Hepatic stellate cell (primary cell): Measurements from ENCODE around the gene PGS1.
A peak's percentile ranks its signal among the peaks of the same experiment; 100 is the strongest.
"Not testable (repeated sequence)": the region's sequence is repeated elsewhere in the genome, so short reads cannot be mapped to it uniquely, and the experiment has no call there.

Source experiments
- DNase-seq: peaks from one replicate; pipeline ENCODE4 v3.0.0; 2011; ENCODE audit warnings: low spot score

Gene PGS1, protein sequence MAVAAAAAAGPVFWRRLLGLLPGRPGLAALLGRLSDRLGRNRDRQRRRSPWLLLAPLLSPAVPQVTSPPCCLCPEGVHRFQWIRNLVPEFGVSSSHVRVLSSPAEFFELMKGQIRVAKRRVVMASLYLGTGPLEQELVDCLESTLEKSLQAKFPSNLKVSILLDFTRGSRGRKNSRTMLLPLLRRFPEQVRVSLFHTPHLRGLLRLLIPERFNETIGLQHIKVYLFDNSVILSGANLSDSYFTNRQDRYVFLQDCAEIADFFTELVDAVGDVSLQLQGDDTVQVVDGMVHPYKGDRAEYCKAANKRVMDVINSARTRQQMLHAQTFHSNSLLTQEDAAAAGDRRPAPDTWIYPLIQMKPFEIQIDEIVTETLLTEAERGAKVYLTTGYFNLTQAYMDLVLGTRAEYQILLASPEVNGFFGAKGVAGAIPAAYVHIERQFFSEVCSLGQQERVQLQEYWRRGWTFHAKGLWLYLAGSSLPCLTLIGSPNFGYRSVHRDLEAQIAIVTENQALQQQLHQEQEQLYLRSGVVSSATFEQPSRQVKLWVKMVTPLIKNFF

DNA sequence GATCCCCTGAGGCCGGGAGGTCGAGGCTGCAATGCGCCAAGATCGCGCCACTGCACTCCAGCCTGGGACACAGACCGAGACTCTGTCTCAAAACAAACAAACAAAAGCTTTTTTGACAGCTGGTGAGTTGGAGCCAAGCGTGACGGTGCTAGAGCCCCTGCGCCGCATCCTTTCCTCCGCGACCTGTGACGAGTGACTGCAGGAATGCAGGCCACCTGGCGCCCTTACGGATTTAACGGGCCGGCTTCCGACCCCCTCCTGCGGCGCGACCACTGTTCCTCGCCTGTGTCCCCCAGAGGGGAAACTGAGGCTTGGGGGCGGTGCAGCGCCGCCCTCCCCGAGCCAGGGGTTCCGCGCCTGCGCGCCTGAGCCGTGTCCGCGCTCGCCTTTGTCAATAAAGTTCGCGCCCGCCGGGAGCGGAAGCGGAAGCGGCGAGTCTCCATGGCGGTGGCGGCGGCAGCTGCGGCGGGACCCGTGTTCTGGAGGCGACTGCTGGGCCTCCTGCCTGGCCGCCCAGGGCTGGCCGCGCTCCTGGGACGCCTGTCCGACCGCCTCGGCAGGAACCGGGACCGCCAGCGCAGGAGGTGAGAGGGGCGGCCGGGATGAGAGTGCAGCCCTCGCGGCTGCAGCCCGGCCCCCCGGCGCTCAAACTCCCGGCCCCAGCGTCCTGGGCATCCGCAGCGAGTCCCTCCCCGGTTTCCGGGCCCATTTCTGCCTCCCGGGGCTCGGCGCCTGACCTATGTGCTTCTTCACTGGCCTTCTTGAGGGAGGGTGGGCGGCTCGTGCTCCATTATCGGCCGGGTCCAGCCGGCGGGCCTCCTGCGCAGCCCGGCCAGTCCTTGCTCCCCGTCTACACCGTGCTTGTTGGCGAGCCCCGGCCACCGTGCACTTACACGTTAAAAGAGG, at the start of gene PGS1:
TSS of gene PGS1 (plus strand) at position 425 of the 906 bp plus-strand sequence. CDS start at position 442, 17 bp downstream.
- DNase-seq = peak; percentile 80

DNA sequence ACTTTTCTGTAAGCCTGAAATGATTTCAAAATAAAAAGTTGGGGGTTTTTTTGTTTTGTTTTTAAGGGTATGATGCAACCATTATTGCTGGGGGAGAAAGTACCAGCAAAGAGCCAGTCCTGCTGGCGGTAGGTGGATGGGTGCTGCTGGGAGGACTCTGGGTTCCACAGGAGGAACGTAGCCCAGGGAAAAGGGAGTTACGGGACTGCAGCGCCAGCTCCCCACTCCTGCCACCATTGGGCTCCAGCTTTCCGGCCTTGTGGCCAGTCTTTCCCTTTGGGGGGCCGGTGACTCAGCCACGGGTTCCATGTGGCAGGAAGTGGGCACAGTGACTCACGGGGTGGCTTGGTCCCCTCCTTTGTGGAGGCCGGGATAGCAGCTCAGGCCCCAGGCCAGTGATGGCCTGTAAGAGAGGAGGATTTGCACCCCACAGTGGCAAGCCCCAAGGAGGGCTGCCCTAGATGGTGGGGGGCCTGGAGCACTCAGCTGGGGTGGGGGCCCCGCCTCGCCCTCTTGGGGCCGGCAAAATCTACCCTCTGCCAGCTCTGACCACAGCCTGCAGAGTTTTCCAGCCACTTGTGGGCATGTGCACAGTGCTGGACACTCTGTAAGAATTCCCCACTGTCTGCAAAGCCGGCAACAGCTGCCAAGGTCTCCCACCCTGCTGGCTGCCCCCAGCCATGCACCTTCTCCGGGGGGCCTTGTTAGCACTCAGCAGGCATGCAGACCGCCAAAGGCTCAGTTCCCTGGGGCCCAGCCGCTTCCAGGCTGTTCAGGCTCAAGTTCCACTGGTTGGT, 49.0 kb upstream of the PGS1 start:
- peak; percentile 70 for DNase-seq

DNA sequence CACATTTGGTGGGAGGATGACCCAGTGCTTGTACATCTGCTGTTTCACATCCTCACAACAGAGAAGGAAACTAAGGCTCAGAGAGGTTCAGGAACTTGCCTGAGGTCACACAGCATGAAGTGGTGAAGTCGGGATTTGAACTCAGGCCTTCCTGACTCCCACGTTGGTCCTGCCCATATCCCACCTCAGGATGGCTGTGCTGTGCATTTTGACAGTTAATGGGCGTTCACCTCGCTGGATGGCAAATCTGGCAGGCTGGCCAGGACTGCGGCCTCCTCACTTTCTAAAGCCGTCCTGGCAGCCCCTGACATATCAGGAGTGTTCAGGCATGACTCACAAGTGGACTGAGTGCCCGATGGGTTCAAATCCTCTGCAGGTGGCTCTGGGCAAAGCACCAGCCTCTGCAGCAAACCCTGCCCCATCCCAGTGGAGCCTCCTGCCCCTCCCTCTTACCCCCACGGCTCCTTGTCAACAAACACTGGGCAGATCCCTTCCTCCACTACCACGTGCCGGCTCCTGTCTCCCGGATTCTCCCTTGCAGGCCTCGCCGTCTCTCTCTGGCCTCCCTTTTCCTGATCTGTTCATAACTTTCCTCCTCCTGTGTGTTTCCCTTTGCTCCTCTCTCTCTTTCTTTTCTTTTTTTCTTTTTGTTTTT, 47.8 kb upstream of the PGS1 start:
- DNase-seq = no peak

DNA sequence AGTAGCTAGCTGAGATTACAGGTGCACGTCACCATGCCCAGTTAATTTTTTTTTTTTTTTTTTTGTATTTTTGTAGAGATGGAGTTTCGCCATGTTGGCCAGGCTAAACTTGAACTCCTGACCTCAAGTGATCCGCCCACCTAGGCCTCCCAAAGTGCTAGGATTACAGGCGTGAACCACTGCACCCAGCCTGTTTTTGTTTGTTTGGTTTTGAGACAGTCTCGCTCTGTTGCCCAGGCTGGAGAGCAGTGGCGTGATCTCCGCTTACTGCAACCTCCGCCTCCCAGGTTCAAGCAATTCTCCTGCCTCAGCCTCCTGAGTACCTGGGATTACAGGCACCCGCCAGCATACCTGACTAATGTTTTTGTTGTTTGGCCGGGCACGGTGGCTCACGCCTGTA, 47.1 kb upstream of the PGS1 start:
- not testable (repeated sequence) for DNase-seq

DNA sequence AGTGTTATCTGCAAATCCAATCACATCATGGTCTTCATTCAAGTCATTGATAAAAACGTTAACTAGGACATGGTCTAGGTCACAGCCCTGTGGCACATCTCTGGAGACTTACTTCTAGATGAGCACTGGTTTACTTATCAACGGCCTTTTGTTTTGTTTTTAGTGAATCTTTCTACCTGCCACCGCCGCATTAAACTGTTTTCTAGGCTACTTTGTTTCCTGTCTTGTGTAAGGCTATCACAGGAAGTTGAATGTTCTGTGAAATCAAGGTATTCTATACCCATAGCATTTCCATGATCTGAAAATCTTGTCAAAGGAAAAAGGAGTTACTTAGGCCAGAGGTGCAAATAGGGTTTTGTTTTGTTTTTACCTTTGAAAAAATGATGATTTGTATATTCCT, 45.5 kb upstream of the PGS1 start:
- DNase-seq = no peak

DNA sequence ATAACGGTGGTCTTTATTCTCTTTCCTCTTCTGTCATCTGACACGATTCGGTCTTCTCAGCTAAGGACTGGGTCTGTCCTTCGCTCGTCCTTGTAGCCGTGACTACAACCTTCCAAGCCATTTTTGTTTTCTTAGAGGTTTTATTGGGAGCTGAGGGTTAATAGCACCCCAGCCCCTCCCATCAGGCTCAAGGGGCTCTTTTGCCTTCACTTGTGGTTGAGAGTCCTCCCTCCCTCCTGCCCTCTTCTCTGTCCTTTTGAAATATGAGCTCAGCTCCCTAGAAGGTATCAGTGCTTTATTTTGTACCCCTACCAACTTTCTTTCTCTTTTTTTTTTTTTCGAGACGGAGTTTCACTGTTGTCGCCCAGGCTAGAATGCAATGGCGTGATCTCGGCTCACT, 43.2 kb upstream of the PGS1 start:
- DNase-seq = no peak

DNA sequence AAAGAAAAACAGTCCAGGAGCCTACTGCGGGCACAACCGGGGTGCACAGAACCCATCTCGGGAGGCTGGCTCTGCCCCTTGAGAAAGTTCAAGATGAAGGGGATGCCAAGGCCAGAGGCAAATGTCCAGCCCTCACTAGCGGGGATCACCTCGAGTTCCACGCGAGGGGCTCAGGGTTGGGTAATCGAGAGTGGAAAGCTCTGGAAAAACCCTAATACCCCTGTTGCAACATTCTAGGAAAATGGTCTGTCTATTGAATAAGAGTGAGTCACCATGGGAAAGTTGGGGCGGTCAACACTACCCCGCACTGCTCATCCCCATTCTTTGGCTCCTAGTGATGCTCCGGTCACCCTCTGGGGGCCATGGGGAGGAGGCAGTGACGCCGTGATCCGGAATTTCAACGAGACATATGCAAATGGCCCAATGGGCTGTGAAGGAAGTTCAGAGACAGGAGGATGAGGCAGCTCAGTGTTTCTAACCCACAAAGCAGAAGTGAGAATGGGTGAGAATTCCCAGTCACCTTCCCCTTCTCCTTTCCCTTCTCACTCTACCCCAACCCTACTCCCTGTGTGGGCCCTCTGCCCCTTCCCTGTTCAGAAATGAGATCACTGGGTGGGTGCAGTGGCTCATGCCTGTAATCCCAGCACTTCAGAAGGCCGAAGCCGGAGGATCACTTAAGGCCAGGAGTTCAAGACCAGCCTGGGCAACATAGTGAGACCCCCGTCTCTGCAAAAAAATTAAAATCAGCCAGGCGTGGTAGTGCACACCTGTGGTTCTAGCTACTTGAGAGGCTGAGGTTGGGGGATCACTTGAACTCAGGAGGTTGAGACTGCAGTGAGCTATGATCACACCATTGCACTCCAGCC, 41.0 kb upstream of the PGS1 start:
- peak; percentile 77 for DNase-seq

DNA sequence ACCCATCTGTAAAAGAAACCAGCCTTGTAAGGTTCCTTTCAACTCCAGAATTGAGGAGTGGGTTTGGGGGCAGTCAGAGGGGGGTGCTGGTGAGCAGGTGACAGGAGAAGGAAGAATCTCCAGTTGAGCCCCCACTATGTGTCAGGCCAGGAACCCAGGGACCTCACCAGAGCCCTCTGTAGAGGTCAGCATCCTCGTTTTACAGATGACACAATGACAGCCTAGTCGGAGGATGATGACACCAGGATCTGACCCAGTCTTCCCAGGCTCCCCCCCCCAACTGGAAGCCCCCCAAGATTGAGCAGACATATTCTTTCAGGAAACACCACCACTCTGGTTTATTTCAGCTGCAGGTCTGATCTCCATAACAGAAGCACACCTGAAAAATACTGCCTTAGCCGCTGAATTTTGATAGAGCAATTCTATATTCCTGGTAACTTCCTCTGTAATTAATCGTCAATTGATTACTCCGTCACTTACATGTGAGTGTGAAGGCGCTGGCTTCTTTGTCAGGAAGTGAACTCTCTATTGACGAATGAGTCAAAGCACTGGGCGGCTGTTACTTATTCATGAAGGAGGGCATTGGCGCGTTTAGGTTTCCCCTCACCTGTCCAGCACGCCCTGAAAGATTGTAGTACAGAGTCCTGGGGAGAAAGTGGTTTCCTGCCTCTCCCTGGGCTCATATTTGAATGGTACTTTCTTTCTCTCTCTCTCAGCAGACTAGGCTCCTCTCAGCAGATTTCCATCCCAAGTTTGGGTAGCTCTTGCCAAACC, 39.8 kb upstream of the PGS1 start:
- no peak for DNase-seq

DNA sequence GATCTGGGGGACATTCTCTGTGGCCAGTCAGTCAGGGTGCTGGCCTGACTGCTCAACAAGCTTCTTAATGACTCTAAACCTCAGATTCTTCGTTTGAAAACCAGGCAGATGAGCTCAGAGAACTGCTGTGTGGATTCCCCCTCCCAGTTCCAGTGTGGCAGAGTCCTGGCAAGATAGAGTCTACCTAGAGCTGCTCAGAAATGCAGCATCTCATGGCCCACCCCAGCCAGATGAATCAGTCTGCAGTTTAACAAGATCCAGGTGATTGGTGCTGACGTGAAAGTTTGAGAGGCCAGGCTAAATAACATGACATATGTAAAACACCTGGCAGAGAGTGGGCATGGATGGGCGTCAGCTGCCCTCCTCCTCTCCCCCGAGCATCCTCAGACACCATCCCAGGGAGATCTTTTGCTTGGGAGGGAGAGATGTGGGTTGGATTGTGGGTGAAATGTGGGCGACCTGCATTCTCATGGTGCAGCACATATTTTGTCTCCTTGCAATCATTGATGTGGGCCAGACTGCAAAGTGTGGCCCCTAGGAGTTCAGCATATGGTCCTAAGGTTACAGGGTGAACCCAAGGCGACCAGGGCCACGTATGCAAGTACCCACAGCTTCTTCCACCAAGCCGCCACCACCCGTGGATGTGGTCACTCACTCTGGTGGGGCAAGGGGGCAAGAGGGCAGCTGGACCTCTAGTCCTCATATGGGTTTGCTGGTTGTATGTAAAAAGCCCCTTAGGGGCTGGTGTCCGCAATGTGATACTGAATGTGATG, 38.1 kb upstream of the PGS1 start:
- no peak for DNase-seq

DNA sequence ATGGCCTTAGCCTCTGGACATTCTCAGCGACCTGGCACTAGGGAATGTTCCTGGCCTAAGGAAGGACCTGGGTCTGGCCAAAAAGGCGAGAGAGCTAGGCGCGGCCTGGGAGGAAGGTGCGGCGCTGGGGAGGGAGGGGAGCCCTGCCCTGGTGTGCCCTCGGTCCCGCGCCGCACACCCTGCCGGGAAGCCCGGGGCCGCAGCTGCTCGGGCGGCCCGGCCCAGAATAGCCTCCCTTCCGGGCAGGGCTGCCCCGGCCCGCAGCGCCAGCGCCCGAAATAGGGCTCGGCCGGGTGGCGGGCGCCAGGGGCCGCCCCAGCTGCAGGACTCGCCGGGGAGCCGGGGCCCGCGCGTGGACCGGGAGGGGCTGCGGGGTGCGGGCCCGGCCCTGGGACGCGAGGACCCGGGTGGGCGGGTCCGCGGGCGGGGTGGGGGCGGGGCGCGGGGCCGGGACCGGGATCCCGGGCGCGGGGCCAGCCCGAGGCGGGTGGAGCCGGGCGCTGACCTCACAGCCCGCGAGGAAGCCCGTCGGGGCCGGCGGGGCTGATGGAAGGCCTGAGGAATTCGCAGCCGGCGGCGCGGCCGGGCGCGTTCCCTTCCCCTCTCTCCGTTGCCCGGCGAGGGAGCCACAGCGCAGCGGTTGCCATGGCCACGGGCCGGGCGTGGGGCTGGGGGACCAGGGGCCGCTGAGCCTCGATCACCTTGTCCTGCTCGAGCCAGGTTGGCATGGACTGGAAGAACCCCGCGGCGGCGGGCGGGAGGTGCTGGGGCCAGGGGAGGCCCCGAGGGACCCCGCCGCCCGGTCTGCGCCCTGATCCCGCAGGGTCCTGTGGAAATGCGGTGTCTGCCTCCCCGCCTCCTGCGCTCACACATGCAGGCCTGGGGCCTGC, 36.6 kb upstream of the PGS1 start:
- peak; percentile 90 for DNase-seq

DNA sequence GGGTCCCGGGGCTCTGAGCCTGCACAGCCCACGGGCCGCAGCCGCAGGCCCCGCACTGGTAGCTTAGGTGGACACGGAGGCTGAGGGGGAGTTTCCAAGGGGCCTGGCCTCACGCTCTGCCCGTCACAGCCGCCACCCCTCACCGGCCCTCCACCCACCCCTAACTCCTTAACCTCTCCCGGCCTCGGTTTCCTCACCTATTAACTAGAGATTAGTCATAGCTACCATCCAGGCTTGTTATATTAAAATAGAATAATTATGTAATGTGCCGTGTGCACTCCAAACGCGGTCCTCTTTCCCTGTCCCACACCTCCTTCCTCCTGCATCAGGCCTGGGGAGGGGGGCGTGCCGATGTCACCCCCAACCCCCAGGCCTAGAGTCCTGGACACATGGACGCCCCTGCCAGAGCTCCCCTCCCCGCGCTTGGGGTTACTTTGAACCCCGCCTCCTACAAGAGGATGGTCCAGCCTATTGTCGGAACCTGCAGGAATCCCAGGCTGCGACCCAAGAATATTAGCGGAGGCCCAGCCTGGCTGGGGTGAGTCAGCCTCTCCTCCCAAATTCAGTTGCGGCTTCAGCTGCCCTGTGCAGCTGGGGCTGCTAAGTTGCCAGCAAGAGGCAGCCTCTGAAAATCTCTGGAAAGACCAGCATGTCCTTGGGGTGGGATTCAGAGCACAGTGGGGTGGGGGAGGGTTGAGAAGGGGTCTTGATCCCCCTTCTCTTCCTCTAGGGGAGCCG, 35.8 kb upstream of the PGS1 start:
- DNase-seq = peak; percentile 91

DNA sequence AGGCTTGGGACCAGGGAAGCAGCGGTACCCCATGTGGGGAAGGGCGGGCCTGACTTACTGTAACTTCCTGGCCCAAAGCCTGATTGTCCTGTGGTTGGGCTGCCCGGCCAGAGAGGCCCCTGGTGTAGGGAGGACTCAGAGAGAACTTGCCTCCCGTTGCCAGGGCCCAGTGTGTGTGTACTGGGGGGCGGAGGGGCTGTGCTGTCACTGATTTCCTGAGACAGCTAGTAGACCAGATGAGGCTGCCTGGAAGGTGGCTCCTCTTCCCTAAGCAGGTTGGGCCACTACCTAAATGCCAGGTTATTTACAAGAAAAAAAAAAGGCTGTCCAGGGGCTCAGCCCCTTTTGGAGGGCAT, 35.3 kb upstream of the PGS1 start:
- peak; percentile 99 for DNase-seq

DNA sequence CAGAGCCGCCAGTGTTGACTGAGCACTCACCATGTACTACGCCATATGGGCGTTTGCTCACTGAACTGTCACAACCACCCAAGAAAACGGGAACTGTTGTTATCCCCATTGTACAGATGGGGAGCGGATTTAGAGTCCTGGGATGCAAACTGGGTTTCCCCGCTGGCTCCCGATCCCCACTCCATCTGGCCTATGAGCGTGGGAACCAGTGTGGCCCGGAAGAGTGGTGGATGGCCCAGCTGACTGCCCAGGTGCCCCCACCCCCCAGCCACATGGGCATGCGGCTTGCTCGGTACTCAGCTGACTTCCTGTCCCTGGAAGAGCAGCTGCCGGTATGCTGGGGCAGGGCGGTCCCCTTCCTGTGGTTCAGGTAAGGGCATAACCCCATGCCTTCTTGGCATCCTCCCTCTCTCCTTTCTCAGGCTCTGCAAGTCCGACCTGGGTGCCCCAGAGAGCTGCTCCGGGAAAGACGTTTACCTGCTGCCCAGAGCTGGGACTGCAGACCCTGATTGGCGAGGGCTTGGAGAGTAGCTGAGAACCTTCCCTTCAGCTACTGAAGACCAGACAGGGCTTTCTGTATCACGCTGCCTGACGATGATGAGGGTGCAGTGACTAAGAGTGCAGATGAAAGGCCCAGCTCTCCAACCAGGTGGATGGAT, 34.8 kb upstream of the PGS1 start:
- DNase-seq = no peak

DNA sequence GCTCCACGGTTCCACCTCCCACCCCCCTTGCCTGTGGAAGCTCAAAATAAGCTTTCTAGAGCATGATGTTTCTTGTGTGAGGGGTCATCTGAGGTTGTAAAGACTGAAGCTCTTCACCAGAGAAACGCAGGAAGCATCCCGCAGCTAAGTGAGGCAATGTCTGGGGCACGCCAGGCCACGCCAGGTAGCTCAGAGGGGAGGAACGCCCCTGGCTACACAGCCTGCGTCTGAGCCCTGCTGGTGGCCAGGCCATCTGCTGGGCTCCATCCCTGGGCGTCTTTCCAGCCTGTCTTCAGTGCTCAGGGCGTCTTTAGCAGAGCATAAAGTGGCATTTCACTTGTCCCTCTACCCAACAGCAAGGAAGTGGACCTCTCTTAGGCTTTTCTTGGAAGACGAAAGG, 33.8 kb upstream of the PGS1 start:
- no peak for DNase-seq

DNA sequence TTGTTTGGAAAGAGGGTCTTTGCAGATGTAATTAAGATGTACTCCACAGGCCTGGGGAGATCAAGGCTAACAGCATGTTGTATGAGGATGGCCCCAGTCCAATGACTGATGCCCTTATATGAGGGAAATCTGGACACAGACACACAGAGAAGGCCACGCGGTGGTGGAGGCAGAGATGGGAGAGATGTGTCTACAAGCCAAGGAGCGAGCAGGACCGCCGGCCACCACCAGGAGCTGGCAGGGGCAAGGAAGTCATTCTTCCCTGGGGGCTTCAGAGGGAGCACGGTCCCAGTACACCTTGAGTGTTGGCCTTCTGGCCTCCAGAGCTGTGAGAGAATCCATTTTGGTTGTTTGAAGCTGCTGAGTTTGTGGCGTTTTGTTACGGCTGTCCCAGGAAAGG, 33.3 kb upstream of the PGS1 start:
- DNase-seq = no peak

DNA sequence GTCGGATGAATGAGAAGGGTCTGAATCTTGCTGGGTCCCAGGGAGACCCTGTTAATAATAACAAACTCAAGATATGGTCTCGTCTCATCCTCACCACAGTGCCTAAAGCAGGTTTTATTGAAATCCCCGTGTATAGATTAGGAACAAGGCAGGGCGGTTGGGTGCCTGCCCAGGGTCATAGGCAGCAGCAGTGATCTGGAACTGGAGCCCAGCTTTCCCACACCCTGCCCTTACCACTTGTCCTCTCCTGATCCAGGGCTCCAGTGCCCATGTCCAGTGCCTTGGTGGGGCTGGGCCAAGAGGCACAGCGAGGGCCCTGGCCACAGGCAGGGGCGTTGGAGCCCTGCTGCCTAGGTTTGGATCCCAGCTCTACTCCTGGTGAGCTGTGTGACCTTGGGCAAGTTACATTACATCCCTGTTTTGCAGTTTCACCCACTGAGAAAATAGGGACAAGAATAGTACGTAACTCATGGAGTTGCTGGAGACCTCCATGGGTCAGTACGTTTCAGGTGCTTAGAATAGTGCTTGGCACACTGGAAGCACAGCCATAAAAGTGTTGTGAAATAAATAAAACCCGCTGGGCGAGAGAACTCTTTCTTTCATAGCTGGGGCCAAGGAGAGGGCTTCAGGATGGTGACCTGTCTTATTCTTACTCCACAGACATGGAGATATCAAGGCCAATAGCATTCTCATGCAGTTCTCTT, 32.5 kb upstream of the PGS1 start:
- no peak for DNase-seq
